Measurements from ENCODE around the gene MOSMO. TPM values are rescaled to one million over a fixed set of nuclear protein-coding genes. Genes with fewer than 3 reads are reported as not detected.
"Not testable (repeated sequence)": the region's sequence is repeated elsewhere in the genome, so short reads cannot be mapped to it uniquely, and the experiment has no call there.

MOSMO gene
- total and polyA plus RNA-seq, 10 of the 15 experiments (the other 5 are each of a cell fraction or from before 2014, with no cell fraction given): 1.7 to 26.7 (median 12.2) TPM

- TF ChIP-seq BACH1 (IDR thresholded peaks at IDR 0.05; ENCODE audit: borderline replicate concordance) (peak; percentile 91), BHLHE40 (IDR thresholded peaks at IDR 0.05; ENCODE audit: borderline replicate concordance in 1 of 2, low read depth in 2 of 2, low read length in 1 of 2) (peak in 1 of 2 experiments; percentile 20; a peak in 1 of 4 replicates), NR2C1 (IDR thresholded peaks at IDR 0.05) (no peak), IKZF2 (IDR thresholded peaks at IDR 0.05) (peak in 1 of 2 experiments; percentile 37; a peak in 1 of 4 replicates), IKZF1 (conservative IDR thresholded peaks at IDR 0.05) (peak; percentile 40; the same call in 1 of the 2 replicates), KLF5 (IDR thresholded peaks at IDR 0.05; ENCODE audit: partially characterized antibody) (no peak), MTA2 (IDR thresholded peaks at IDR 0.05; ENCODE audit: low read depth) (peak; percentile 74; the same call in 1 of the 2 replicates)
- TF ChIP-seq, protein P1, sequence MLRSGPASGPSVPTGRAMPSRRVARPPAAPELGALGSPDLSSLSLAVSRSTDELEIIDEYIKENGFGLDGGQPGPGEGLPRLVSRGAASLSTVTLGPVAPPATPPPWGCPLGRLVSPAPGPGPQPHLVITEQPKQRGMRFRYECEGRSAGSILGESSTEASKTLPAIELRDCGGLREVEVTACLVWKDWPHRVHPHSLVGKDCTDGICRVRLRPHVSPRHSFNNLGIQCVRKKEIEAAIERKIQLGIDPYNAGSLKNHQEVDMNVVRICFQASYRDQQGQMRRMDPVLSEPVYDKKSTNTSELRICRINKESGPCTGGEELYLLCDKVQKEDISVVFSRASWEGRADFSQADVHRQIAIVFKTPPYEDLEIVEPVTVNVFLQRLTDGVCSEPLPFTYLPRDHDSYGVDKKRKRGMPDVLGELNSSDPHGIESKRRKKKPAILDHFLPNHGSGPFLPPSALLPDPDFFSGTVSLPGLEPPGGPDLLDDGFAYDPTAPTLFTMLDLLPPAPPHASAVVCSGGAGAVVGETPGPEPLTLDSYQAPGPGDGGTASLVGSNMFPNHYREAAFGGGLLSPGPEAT (IDR thresholded peaks at IDR 0.05; ENCODE audit: low read depth): peak; percentile 78
Observed at GRCh38 chr16:22109258-22109898, 101.5 kb downstream of the MOSMO start.

DNA sequence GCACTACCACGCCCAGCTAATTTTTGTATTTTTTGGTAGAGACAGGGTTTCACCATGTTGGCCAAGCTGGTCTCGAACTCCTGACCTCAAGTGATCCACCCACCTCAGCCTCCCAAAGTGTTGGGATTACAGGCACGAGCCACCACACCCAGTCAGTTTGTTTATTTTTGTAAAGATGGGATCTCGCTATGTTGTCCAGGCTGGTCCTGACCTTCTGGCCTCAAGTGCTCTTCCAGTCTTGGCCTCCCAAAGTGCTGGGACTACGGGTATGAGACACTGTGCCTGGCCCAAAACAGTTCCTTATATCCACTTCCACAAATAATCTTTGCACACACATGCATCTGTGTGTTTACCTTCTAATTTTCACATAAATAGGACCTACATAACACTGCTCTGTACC is 103.7 kb downstream of the MOSMO start:
- CTCF ChIA-PET: interaction anchor here (2.2 kb wide), 1 partner anchor 13 kb away, joined by 8 read pairs; no protein-coding TSS in a partner anchor
- H2AFZ ChIP-seq (ENCODE audit: control insufficient read depth, low read depth, low read length): not testable (repeated sequence)

More at GRCh38 chr16:22109258-22109898, 101.5 kb downstream of the MOSMO start:
- H3K9ac ChIP-seq (ENCODE audit: control insufficient read depth, insufficient read depth, low read length): no peak overlapping the region
- no peaks in the 10 kb centered on the region for H4K20me1 ChIP-seq (ENCODE audit: control insufficient read depth, insufficient read depth)
- RAD21 ChIA-PET (ENCODE audit: unreplicated experiment): interaction anchor here (0.6 to 1.7 kb wide), 4 partner anchors 9 to 79 kb away, joined by 3 to 6 read pairs (median 4); no protein-coding TSS in a partner anchor
- WGBS (ENCODE audit: insufficient coverage, insufficient replicate concordance, low lambda C conversion rate, missing lambda C conversion rate): 0% methylated on average over 4 of the region's 4 CpGs
- POLR2A ChIA-PET: no interaction called here
- no peak overlapping the region for H3K27ac ChIP-seq (ENCODE audit: control insufficient read depth, insufficient read depth)
- CTCF ChIA-PET: interaction anchor here (1.3 to 1.9 kb wide), 8 partner anchors 10 to 158 kb away, joined by 3 to 17 read pairs (median 4); no protein-coding TSS in a partner anchor
- no peaks in the 10 kb centered on the region for H3K79me2 ChIP-seq (ENCODE audit: control insufficient read depth, insufficient read depth, low read length)
- no peaks in the 10 kb centered on the region for H3K36me3 ChIP-seq (ENCODE audit: control insufficient read depth in 2 of 2, insufficient read depth in 2 of 2, low read length in 1 of 2)
- no peak overlapping the region for H2AFZ ChIP-seq (ENCODE audit: control insufficient read depth, low read depth, low read length)
- intact Hi-C loops (cut with micrococcal nuclease; ENCODE audit: unreplicated experiment) (no loop called here), in situ Hi-C loops (cut with MboI) (no loop called here)
- H3K4me3 ChIP-seq: no peak overlapping the region
- no TSS peak for BruUV-seq (replicated peaks)
- no peak for FAIRE-seq
- no peak for DNase-seq (ENCODE audit: low read depth, low spot score)
- SMC1A ChIA-PET (ENCODE audit: uncharacterized antibody, unreplicated experiment): interaction anchor here (0.7 to 2.1 kb wide), 8 partner anchors 10 to 149 kb away, joined by 3 to 12 read pairs (median 4); partner anchors contain the start of genes MOSMO and VWA3A
- H3K4me2 ChIP-seq (ENCODE audit: control insufficient read depth, insufficient read depth): no peak overlapping the region
- H3K4me1 ChIP-seq (ENCODE audit: control insufficient read depth, insufficient read depth, low read length): no peaks in the 10 kb centered on the region
- peak; percentile 49 for ATAC-seq
- H3K9me3 ChIP-seq (replicated peaks; ENCODE audit: control insufficient read depth, insufficient read depth, low read length): no peaks in the 10 kb centered on the region
- peaks cover 0 to 8% of the 10 kb centered on the region in 2 experiments; a peak in 1 of 4 replicates for H3K27me3 ChIP-seq (replicated peaks in 1 of 2; ENCODE audit: control insufficient read depth in 2 of 2, insufficient read depth in 2 of 2, low read length in 1 of 2)

More for the DNA sequence above, 103.7 kb downstream of the MOSMO start:
- SMC1A ChIA-PET (ENCODE audit: uncharacterized antibody, unreplicated experiment): interaction anchor here (1.1 kb wide), 1 partner anchor 19 kb away, joined by 4 read pairs; the partner anchor contains the start of gene VWA3A
- ATAC-seq; H3K9me3 ChIP-seq (replicated peaks; ENCODE audit: control insufficient read depth, insufficient read depth, low read length); H3K4me3 ChIP-seq; H4K20me1 ChIP-seq (ENCODE audit: control insufficient read depth, insufficient read depth); H3K4me1 ChIP-seq (ENCODE audit: control insufficient read depth, insufficient read depth, low read length); H3K79me2 ChIP-seq (ENCODE audit: control insufficient read depth, insufficient read depth, low read length); FAIRE-seq; DNase-seq (ENCODE audit: low read depth, low spot score); intact Hi-C loops (cut with micrococcal nuclease; ENCODE audit: unreplicated experiment); BruUV-seq (replicated peaks); H3K9ac ChIP-seq (ENCODE audit: control insufficient read depth, insufficient read depth, low read length); in situ Hi-C loops (cut with MboI); H3K27me3 ChIP-seq (replicated peaks in 1 of 2; ENCODE audit: control insufficient read depth in 2 of 2, insufficient read depth in 2 of 2, low read length in 1 of 2); H3K27ac ChIP-seq (ENCODE audit: control insufficient read depth, insufficient read depth); H3K4me2 ChIP-seq (ENCODE audit: control insufficient read depth, insufficient read depth); H3K36me3 ChIP-seq (ENCODE audit: control insufficient read depth in 2 of 2, insufficient read depth in 2 of 2, low read length in 1 of 2): not testable (repeated sequence)
- POLR2A ChIA-PET: interaction anchor here (0.5 kb wide), 1 partner anchor 538 kb away, joined by 4 read pairs; no protein-coding TSS in a partner anchor
- RAD21 ChIA-PET (ENCODE audit: unreplicated experiment): interaction anchor here (1.1 kb wide), 1 partner anchor 33 kb away, joined by 3 read pairs; no protein-coding TSS in a partner anchor
- WGBS (ENCODE audit: insufficient coverage, insufficient replicate concordance, low lambda C conversion rate, missing lambda C conversion rate): 24% methylated on average over 5 of the region's 5 CpGs
